Activated CD4-positive, alpha-beta T cell treated with anti-CD3 and anti-CD28 coated beads, Interleukin-2, amount 50 U/mL, for 4 hours (primary cell): Measurements from ENCODE around the gene OR4K5.
"Not testable (repeated sequence)": the region's sequence is repeated elsewhere in the genome, so short reads cannot be mapped to it uniquely, and the experiment has no call there.

Experiments
- DNase-seq, 2 experiments: peaks; one replicate each; pipeline ENCODE4 v3.0.0-alpha.2; 2020

OR4K5 gene, protein sequence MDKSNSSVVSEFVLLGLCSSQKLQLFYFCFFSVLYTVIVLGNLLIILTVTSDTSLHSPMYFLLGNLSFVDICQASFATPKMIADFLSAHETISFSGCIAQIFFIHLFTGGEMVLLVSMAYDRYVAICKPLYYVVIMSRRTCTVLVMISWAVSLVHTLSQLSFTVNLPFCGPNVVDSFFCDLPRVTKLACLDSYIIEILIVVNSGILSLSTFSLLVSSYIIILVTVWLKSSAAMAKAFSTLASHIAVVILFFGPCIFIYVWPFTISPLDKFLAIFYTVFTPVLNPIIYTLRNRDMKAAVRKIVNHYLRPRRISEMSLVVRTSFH

GRCh38 chr14:19920021-19920657 is at the start of gene OR4K5:
OR4K5 (plus strand) TSS chr14:19920607; CDS start chr14:19920607, 0 bp downstream.
- DNase-seq, result no peak

DNA sequence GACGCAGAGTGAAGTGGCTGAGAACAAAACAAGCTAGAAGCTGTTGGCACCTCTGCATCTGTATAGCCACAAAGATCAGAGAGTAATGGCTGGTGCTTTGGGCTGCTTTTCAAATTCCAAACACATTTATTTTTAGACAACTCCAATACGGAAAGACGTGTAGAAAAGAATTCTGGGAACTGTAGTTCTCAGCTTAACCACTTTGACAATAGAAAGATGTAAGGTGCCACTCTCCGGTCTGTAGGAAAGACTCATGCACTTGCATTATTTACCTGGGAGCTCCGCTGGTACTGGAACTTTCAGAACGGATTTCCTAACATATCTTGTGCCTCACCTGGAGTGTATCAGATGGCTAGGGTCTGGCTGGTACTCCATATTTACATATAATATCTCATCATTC is 47.2 kb upstream of the OR4K5 start:
- no peak for DNase-seq

DNA sequence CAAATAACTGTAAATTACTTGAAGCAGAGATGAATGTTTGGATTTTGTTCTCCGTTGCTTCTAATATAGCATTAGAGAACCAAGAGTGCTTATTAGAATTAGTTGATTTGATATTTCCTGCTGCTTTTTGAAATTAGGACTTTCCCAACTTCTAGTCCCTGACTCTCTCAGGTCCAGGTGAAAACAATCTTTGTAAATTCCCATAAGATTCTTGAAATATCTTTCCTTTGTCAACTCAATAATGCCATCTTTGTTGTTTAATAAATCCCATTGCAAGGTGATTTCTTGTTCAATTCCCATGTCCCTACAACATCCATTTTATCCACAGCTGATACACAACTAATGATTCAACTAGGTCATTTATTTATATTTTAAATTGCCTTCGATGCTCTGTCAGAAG is 45.6 kb upstream of the OR4K5 start, which contains the start of gene OR4K2:
OR4K2 (plus strand) TSS at position 301 of the 400 bp plus-strand sequence. CDS start 1,126 bp downstream, outside the sequence.
- no peak for DNase-seq

GRCh38 chr14:19878029-19878642 is 42.3 kb upstream of the OR4K5 start:
- DNase-seq, result no peak

GRCh38 chr14:19895282-19895681 is 25.1 kb upstream of the OR4K5 start:
- DNase-seq, result no peak

DNA sequence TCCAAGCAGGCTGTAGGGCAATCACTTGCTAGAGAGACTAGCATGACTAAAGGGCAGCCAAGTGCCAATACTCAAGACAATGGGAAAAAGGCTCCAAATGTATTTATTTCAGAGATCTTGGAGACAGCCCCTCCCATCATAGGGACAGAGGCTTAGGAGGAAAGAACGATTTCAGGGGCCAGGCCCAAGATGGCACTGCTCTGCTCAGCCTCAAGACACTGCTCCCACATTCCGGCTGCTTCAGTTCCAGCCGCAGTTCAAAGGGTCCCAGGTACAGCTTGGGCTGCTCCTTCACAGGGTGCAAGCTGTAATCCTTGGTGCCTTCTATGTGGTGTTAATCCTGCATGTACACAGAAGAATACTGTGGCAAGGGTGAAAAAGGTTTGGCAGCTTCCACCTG is 19.4 kb upstream of the OR4K5 start:
- DNase-seq, result no peak

GRCh38 chr14:19902409-19902808 is 18.0 kb upstream of the OR4K5 start:
- DNase-seq, result no peak

- no peak for DNase-seq
These were observed 13.7 kb upstream of the OR4K5 start for GRCh38 chr14:19906665-19907064.

DNA sequence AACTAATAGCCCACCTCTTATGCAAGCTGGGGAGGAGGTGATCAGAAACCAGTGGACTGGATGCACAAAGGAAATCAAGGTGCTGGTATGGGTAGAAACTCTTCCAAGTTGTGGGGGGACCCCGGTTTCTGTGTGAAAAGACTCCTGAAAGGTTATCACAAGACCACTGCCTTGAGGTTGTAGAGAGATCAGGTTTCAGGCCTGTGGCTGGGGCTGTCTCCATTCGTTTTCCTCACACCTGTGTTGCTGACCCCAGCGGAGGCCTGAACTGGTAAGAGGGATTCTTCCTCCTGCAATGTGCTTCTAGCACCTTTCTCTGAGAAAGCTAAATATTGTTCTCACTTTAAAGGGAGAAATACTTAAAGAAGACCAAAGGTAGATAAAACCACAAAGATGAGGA is 9.3 kb upstream of the OR4K5 start:
- no peak for DNase-seq

GRCh38 chr14:19917243-19917642 is 3.2 kb upstream of the OR4K5 start:
- no peak for DNase-seq

GRCh38 chr14:19917955-19918518 is 2.4 kb upstream of the OR4K5 start:
- DNase-seq, result no peak

- DNase-seq, result no peak
These were observed 1.7 kb upstream of the OR4K5 start for GRCh38 chr14:19918553-19919264.

DNA sequence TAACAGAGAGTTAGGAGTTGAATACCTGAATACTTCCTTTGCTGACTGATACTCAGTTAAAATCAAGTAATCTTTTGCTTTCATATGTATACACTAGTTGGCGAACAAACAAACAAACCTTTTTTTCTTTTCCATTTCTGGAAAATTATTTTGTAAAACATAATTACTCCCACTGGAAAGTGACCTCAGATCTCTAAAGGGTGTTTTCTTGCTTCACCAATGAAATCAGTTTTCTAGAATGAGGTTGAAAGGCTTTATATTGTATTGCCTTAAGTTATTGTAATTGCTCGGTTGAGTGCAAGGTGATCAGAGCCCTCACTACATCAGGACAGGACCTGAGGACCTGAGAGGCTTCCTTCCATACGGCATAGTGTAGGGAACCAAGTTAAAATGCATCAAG is 10.2 kb downstream of the OR4K5 start, which contains the start of gene OR4K1:
OR4K1 (plus strand) TSS at position 301 of the 400 bp plus-strand sequence. CDS start 4,750 bp downstream, outside the sequence.
- no peak for DNase-seq

- no peak for DNase-seq
These were observed 21.3 kb downstream of the OR4K5 start for GRCh38 chr14:19941668-19942067.

- DNase-seq, result no peak
These were observed 27.1 kb downstream of the OR4K5 start for GRCh38 chr14:19947413-19948090.

DNA sequence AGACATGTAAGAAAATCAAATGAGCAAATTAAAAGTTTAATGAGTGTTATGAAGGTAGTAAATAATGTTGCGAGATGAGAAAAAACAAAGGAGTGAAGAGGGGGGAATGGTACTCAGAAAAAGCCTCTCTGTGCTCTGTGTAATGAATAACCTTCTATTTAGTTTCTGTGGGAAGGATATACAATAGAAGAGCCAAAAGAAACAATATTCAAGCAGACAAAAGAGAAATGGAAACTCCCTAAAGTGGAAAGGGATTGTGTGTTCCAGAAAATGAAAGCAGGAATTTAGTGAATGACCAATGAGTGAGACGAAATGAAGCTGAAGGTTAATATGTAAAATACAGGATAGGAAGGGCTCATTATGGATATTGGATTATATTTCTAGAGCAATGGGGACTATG is 28.8 kb downstream of the OR4K5 start:
- DNase-seq, result no peak

DNA sequence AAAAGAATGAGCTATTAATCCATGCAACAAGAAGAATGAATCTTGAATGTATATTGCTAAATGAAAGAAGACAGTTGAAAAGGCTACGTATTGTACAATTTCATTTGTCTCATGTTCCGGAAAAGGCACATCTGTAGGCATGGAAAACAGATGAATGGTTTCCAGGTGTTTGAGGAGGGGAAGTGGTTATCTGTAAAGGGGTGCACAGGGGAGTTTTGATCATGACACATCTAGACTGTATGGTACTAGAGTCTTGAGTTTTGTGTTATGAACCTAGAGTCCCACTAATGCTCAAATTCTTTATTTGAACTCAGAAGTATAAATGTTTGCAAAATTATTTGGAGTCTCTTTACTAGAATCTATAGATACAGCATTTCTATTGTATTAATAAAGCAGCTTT is 49.3 kb downstream of the OR4K5 start:
- DNase-seq, result not testable (repeated sequence)
